GM18858 (cell line): ENCODE measurements around the gene MAD1L1.

Source experiments
- ATAC-seq: cut with Tn5 transposase; IDR thresholded peaks from one replicate; pipeline ENCODE4 v1.9.1; 2021; ENCODE audit not compliant: unreplicated experiment

Gene MAD1L1

DNA sequence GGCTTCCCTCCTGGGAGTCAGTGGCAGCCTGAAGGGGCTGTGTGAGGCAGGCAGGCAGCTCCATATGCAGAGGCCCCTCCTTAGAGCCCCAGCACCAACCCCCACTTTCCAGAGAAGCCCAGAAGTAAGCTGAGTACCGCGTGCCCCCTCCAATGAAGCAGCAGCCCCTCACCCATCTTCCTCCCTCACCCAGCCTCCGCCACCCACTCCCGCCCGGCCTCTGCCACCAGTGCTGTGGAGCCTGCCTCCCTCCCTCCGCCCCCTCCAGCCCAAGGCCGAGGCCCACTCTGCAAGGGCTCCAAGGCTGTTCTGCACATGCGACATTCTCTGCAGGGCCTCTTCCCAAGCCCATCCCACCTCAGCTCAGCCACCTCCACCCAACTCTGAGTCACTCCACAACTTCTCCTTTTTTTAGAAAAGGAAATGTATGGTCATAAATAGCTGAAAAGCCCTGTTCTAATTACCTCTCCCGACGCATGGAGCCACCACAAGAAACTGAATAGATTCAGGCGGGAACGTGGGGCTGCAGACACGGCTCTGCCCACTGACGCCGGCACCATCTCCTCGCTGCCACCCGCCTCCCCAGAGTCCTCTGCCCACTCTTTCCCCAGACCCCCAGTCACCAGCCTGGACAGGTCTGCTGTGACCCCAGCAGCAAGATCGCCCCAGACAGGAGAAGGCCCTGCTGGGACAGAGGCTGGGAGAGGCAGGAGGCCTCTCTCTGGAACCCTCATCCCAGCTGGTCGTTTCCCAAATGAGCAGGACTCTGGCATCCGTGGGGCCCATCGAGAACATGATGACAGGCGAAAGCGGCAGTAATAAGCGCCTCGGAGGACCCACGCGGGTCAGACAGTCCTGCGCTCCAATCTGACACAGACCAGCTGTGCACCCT, 213.9 kb downstream of the MAD1L1 start:
- ATAC-seq, result no peak

DNA sequence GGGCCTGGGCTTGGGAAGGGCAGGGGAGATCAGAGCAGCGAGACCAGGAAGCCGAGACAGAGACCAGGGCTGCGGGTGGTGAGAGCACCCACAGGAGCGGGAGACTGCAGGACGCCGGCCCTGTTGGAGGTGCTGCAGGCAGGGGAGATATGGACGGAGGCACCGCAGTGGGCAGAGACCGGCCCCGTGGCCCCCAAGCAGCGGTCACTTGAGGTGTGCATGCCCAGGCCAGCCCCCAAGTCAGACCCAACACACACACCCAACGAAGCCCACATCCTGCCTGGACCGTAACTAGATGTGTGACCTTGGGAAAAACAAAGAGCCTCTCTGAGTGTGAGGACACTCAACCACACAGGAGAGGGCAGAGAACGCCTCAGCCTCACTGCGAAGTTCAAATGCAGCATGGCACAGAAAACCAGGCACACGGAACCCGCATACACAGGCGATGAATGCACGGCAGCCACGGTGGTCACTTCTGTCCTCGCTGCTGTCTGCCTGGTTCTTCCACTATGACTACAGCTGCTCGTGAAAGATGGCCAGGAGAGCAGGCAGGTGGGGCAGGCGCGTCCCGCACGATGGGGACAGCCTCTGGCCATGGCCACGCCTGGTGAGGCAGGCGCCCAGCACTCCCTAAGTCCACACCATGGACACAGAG, 214.7 kb downstream of the MAD1L1 start:
- ATAC-seq, result no peak

DNA sequence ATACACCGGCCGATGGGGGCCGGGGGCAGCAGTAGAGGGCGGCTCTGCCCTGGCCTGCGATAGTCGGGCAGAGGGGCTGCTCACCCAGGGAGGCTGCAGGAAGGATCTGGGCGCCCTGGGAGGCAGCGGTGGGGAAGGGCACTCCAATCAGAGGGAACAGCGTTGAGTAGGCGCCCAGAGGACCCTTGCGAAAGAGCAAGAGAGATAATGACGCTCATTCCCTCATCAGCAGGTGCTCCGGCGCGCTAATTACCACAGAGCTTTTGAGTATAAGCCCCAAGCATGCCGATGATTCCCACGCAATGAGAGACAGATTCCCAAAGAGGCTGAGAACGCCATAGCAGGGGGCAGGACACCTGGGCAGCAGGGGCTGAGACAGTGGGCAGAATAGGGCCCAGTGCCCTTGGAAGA, 215.3 kb downstream of the MAD1L1 start:
- ATAC-seq, result no peak

DNA sequence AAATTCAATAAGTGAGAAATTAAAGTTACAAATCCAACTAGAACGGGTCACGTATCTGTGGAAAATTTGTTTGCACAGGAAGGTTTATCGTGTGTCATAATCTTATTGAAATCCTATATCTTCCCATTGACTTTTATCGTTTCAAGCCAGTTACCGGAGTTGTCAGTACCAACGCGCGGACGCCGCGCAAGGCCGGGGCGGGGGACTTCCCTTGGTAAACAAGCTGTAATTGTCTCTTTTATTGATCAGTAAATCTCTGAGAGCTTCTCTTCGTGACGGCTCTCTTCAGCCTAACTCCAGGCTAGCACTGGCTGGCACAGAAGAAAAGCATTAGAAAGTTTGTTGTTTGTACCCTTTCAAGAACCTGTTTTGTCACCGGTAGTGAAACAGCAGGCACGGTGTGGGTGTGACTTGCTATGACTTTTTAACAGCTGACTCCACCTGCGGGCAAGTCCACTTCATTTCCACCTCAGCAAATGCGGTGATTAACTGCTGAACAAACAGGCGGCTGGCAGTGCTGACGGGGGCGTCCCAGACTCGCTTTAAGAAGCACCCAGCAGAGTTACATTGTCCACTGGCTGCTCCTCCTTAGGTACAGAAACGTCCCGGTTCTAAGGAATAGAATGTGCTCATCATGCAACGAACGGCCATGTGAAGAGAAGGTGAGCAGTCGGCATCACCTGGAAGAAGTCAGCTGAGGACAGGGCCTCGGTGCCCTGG, 215.8 kb downstream of the MAD1L1 start:
- no peak for ATAC-seq

DNA sequence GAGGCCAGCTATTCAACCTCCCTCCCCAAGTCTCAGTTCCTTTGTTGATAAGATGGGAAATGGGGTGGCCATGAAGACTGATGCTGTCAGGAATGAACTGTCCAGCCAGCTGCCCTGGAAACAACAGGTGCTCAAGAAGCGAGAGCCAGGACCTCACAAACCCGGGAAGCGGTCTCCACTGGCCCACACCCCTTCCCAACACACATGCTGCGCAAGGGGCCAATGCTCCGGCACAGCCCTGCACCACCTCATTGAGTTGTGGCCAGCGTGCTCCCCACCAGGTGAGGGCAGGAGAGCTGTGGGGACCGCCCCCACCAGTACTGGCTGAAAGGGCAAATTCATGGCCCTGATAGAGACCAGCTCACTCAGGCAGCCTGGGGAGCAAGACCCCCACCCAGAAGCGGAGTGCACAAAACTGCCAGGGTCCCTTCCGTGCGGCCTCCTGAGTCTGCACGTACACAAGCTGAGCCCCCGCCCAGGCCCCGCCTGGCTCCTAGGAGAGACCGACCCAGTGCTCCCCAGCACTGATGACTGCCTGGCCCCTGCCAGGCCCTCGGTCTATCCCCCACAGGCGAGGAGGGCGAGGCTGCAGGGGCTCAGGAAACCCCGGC, 216.6 kb downstream of the MAD1L1 start:
- no peak for ATAC-seq

GRCh38 chr7:2015251-2015871, 217.4 kb downstream of the MAD1L1 start:
- ATAC-seq, result no peak

GRCh38 chr7:2014391-2015241, 218.1 kb downstream of the MAD1L1 start:
- no peak for ATAC-seq

GRCh38 chr7:2013381-2014311, 219.1 kb downstream of the MAD1L1 start:
- no peak for ATAC-seq

DNA sequence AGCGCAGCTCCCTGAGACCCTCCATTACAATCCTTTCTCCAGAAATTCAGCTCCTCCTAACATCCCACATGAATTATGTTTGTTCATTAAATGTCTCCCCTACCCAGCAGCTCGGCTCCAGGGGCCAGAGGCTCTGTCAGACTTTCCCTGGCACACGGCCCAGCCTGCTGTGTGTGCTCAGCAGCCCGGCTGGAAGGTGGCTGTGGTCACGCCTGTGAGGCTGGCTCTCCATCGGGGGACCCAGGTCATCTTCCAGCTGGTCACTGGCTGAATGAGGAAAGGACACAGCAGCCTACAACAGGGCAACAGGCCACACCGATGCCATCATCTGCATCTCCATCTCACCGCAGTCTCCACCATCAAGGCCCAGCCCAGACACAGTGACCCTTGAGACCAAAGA, 219.8 kb downstream of the MAD1L1 start:
- no peak for ATAC-seq

DNA sequence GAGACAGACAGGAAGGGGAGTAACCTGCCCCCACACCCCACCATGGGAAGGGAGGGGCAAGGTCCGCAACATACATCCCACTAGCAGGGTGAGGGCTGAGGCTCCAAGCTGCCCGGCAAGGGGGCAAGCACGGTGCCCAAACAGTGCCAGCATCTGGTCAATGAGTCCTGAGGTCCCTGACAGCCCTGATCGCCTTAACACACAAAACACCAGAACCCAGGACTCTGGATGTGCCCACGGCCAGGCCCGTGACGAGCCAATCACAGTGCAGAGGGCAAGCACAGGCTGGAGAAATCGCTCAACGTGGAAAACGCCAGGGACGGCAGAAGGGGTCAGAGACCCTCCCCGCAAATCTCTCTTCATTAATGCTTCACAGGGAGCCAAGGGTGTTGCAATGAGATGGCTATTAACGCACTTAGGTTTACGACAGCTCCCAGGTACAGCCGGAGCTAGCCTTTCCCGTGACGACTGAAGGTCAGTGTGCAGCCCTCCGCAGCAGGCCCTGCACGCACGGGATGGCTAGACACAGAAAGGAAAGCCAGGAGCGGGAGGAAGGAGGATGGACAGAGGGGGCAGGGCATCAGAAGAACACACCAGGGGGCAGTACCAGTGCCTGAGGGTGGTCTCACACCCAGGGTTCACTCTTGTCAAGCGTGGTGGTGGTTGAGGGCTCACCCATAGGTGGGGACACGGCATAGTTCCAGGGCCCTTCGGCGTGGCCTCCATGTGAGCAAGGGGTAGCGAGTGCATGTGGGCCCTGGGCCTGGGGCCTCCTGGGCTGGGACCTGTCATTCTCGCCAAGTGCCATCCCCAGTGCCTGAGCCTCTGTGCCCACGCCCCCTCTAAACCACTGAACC, 220.5 kb downstream of the MAD1L1 start:
- no peak for ATAC-seq

- no peak for ATAC-seq
These were observed 221.3 kb downstream of the MAD1L1 start for GRCh38 chr7:2011266-2012043.

DNA sequence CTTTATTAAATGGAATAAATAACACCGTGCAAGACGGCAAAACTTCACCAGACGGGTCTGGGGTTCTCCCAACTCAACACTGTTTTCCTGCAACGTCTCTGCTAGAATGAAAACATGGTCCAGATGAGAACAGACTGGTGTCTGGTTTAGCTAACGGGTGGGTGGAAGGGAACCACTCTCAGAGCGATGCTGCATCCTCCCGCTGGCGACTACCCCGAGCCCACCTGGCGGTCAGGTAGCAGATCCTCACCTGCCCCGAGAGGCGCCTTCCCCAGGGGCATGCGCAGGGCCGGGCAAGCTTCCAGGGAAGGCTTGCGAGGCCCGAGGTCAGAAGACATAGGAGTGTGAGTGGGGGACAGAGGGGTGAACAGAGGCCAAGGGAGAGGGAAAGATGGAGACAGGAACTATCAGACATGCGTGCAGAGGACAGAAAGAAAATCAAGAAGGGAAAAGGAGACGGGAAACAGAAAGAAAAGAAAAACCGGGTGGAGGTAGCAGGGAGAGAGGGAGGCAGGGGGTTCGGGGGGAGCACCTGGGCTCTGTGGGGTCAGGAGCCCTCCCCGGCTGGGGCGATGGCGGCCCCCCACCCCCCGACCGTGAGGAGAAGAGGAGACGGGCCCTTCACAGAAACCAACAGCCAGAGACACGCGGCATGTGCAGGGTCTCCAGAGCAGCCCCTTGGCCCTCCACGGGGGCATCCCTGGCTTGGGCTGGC, 222.0 kb downstream of the MAD1L1 start:
- ATAC-seq, result no peak

DNA sequence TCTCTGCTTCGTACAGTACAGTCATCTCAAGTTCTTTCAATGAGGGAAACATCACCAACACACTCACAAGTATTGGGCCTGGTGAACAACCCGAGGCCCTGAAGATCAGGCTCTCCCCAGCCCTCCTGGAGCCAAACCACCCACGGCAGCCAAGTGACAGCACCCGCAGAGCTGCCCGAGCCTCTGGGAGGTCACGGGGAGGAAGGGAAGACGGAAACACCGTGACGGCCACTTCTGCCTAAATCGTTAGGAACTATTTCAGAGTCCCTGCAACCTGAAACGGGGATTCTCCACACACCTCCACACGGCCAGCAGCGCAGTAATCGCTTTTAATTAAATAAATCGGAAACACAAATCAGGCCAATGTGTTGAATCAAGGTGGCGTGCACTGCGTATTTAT, 222.6 kb downstream of the MAD1L1 start:
- no peak for ATAC-seq

DNA sequence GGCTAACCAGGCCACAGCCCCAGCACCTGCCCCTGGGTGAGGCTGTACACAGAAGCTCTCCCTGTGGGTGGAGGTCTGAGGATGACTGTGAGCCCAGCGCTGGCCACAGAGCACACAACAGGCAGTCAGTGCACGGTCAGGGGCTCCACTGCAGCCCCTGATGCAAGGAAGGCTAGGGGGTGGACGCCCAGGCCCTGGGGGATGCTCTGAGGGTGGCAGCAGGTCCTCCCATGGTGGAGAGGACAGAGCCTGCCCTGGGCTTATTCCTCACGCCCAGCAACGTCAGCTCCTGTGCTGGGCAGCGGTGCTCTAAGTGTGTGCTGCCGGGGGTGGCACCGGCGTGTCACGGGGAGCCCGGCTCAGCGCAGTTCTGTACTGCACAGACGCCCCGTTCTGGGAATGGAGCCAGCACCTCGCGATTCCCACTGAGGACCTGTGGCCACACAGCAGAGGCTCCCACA, 223.2 kb downstream of the MAD1L1 start:
- no peak for ATAC-seq

GRCh38 chr7:2008936-2009540, 223.7 kb downstream of the MAD1L1 start:
- ATAC-seq, result no peak
